AG10803 (cell line): Measurements from ENCODE around the gene ARHGAP22.

Source experiments
- DNase-seq: peaks from one replicate; pipeline ENCODE4 v3.0.0; 2010; ENCODE audit warnings: low read depth
- H3K4me3 ChIP-seq: 2 replicates; pipeline ENCODE4 v1.5.1; 2011; ENCODE audit warnings: mild to moderate bottlenecking, low read length, control low read depth
- CTCF ChIP-seq: conservative IDR thresholded peaks from 2 replicates; pipeline ENCODE4 v1.5.1; 2011; ENCODE audit warnings: mild to moderate bottlenecking, low read length, control low read depth, inconsistent platforms

Gene ARHGAP22

GRCh38 chr10:48573045-48573444 is 31.8 kb downstream of the ARHGAP22 start:
- H3K4me3 ChIP-seq, result no peak overlapping the region
- no peak for TF ChIP-seq CTCF
- DNase-seq, result no peak

- no peak for TF ChIP-seq CTCF
- H3K4me3 ChIP-seq, result no peak overlapping the region
- DNase-seq, result peak; percentile 34
Measured at GRCh38 chr10:48572414-48572813, 32.5 kb downstream of the ARHGAP22 start.

GRCh38 chr10:48568546-48568945 is 36.3 kb downstream of the ARHGAP22 start:
- H3K4me3 ChIP-seq, result no peak overlapping the region
- DNase-seq, result no peak
- no peak for TF ChIP-seq CTCF

GRCh38 chr10:48568131-48568530 is 36.7 kb downstream of the ARHGAP22 start:
- no peak for DNase-seq
- TF ChIP-seq CTCF, result no peak
- H3K4me3 ChIP-seq, result no peak overlapping the region

GRCh38 chr10:48567346-48567745 is 37.5 kb downstream of the ARHGAP22 start:
- DNase-seq, result no peak
- TF ChIP-seq CTCF, result no peak
- H3K4me3 ChIP-seq, result no peak overlapping the region

- TF ChIP-seq CTCF, result no peak
- DNase-seq, result no peak
- H3K4me3 ChIP-seq, result no peak overlapping the region
Measured at GRCh38 chr10:48564466-48565160, 40.3 kb downstream of the ARHGAP22 start.

GRCh38 chr10:48557511-48558123 is 47.3 kb downstream of the ARHGAP22 start:
- H3K4me3 ChIP-seq, result no peak overlapping the region
- TF ChIP-seq CTCF, result no peak

More at GRCh38 chr10:48557511-48558123, 47.3 kb downstream of the ARHGAP22 start:
- DNase-seq, result peak; percentile 21
